Neural progenitor cell (in vitro differentiated cells): ENCODE data around the gene PCK1.
"Not testable (repeated sequence)": the region's sequence is repeated elsewhere in the genome, so short reads cannot be mapped to it uniquely, and the experiment has no call there.

ENCODE experiments used
- CTCF ChIP-seq: fragments of 200-600 bp; sonication (generic); IDR thresholded peaks from 2 replicates; pipeline ENCODE4 v1.5.1; 2017; ENCODE audit warnings: antibody characterized with exemption, mild to moderate bottlenecking
- EZH2 ChIP-seq: fragments of 200-600 bp; sonication (generic); IDR thresholded peaks from 2 replicates; pipeline ENCODE4 v1.6.1; 2017; ENCODE audit warnings: antibody characterized with exemption, mild to moderate bottlenecking, moderate library complexity
- EZH2phosphoT487 ChIP-seq: fragments of 200-600 bp; sonication (generic); IDR thresholded peaks from 2 replicates; pipeline ENCODE4 v1.6.1; 2017; ENCODE audit warnings: antibody characterized with exemption

- TF ChIP-seq CTCF, EZH2, EZH2phosphoT487: not testable (repeated sequence)
Observed at GRCh38 chr20:57511709-57512108, 49.2 kb upstream of the PCK1 start.
